Measurements from ENCODE around the gene FNDC8.
"Not testable (repeated sequence)": the region's sequence is repeated elsewhere in the genome, so short reads cannot be mapped to it uniquely, and the experiment has no call there.

Gene FNDC8

DNA sequence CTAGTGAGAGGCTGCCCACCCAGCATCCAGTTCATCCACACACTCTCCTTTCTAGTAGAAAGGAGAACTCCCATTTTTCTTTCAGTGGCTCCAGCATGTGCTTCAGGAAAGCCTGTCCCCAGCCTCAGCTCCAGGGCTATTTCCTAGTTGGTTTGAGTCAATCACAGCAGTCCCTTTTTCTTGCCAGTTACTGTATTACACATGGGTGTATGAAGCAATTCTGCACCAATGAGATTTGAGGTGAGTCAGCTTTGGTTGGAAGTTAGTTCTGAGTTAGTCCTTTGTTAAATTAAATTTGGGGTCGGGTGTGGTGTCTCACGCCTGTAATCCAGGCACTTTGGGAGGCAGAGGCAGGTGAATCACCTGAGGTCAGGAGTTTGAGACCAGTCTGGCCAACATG lies 26.5 kb upstream of the FNDC8 start:
- DNase-seq (ENCODE audit: low read depth in 2 of 2) = peak in 1 of 2 experiments; percentile 44

- no peak for DNase-seq (ENCODE audit: low read depth in 2 of 2)
These were observed 25.7 kb upstream of the FNDC8 start for GRCh38 chr17:35095741-35096140.

- DNase-seq (ENCODE audit: low read depth in 2 of 2) = no peak
These were observed 23.6 kb upstream of the FNDC8 start for GRCh38 chr17:35097776-35098175.

DNA sequence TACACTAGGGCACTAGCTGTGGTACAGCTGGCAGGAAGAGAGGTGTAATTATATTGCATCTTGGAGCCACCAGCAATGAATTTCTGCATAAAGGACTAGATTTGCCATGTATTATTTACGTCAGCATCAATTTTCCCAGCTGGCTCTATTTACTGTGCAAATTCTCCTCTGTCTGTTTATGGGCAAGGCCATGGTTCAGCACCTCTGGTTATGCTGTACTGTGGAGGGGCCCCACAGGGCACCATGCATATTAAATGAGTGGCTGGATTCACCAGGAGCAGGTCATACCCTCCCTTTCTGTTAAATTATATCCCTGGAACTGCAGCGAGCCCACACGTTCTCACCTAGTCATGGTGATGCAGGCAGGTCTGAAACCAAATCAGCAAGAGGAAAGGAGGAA lies 21.5 kb upstream of the FNDC8 start:
- no peak for DNase-seq (ENCODE audit: low read depth in 2 of 2)

GRCh38 chr17:35101036-35101435 lies 20.4 kb upstream of the FNDC8 start:
- no peak for DNase-seq (ENCODE audit: low read depth in 2 of 2)

DNA sequence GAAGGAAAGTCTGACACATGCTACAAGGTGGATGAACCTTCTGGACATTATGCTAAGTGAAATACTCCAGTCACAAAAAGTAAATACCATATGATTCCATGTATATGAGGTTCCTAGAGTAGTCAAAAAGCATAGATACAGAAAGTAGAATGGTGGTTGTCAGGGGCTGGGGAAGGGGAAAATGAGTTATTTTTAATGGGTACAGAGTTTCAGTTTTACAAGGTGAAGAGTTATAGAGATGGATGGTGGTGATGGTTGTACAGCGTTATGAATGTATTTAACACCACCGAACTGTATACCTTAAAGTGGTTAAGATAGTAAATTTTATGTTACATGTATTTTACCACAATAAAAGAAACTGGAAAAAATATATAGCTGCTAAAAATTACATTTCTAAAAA lies 19.7 kb upstream of the FNDC8 start:
- DNase-seq (ENCODE audit: low read depth in 2 of 2) = no peak

- DNase-seq (ENCODE audit: low read depth in 2 of 2) = no peak
These were observed 18.1 kb upstream of the FNDC8 start for GRCh38 chr17:35103271-35103670.

DNA sequence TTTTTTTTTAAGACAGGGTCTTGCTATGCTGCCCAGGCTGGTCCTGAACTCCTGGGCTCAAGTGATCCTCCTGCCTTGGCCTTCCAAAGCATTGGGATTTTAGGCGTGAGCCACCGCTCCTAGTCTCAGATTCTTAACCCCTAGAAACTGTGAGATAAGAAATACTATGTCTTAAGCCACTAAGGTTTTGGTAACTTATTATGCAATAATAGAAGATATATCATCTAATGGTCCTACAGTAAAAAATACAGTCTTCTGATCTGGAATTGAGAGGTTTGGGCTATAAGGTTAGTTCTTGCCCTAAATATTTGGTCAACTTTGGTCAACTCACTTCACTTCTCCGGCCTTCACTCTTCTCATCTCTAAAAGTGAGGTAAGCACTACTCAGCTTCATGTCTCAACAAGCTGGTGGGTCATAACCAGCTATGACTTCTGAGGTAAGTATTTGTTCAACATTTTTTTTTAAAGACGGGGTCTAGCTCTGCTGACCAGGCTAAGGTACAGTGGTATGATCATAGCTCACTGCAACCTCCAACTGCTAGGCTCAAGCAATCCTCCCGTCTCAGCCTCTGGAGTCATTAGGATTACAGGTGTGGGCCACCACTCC lies 16.5 kb upstream of the FNDC8 start:
- no peak for DNase-seq (ENCODE audit: low read depth in 2 of 2)

GRCh38 chr17:35110791-35111190 lies 10.6 kb upstream of the FNDC8 start:
- not testable (repeated sequence) for DNase-seq (ENCODE audit: low read depth in 2 of 2)

- DNase-seq (ENCODE audit: low read depth in 2 of 2) = no peak
These were observed 4.6 kb upstream of the FNDC8 start for GRCh38 chr17:35116845-35117244.

- no peak for DNase-seq (ENCODE audit: low read depth in 2 of 2)
These were observed 3.4 kb upstream of the FNDC8 start for GRCh38 chr17:35117984-35118383.

DNA sequence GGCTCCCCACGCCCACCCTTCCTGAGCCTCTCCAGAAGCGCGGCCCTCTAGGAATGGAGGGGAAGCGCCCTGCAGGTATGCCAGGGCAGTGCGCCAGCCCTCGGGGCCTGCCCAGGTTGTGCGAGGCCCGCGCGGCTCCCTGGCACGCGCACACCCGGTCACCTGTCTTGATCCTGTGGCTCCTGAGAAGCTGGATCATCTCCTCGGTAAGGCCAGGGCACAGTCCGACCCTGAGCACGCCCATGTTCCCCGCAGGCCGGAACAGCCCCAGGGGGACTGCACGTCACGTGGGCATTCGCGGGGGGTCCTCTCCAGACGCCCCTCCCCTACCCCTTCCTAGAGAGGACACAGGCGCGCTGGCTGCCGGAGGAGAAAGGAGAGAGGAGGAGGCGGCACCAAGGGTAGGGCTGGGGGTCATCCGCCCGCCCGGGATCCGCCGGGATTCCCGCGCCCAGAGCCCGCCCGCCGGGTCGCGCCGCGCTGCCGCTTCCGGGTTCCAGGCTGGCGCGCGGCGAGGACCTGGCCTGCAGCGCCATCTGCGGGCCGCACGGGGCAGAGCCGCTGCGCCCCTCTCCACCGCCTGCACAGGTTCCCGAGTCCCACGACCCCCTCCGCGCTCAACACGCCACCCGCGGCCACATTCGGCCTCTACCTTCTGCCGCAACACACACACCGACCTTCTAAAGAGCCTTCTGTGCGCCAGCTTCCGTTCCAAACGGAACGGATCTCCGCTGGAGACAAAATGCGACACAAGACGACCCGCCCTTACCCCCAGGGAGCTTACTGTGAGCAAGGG lies 1.8 kb upstream of the FNDC8 start, which contains the start of gene RAD51D:
TSS of gene RAD51D (minus strand) at position 491 of the 796 bp plus-strand sequence. CDS start at position 244, 247 bp downstream.
- DNase-seq (ENCODE audit: low read depth in 2 of 2) = peak in 1 of 2 experiments; percentile 27

GRCh38 chr17:35127751-35128514 lies 6.5 kb downstream of the FNDC8 start:
- DNase-seq (ENCODE audit: low read depth in 2 of 2) = peak; percentile 47 to 57

DNA sequence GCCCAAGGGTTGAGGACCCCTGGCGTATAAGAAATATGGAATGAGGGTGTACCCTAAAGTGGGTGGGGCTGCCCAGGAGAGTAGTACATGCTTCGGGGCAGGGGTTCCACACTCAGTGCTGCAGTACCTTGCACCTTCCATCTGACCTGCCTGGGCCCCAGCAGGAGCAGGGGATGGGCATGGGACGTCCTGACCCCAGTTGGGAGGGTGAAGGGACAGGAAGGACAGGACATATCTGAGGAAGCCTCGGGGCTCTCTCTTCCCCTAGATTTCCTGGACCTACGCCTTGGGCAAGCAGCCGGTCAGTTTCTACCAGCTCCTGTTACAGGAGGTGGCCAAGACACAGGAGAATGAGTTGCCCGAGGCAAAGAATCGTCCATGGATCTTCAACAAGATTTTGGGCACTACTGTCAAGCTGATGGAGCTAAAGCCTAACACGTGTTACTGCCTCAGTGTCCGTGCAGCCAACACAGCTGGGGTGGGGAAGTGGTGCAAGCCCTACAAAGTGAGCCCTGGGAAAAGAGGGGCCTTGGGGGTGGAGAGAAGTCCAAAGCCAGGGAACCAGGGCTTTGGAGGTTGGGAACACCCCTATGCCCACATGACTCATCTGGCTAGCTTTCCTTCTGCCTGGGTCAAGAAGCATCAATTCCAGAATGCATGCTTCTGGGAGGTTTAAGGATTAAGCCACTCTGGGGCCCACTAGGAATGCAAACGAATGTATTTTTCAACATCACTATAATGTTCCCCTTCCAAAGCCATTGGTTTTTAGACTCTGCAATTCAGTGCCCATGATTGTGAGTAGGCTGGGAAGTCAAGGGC lies 7.9 kb downstream of the FNDC8 start:
- DNase-seq (ENCODE audit: low read depth in 2 of 2) = no peak

DNA sequence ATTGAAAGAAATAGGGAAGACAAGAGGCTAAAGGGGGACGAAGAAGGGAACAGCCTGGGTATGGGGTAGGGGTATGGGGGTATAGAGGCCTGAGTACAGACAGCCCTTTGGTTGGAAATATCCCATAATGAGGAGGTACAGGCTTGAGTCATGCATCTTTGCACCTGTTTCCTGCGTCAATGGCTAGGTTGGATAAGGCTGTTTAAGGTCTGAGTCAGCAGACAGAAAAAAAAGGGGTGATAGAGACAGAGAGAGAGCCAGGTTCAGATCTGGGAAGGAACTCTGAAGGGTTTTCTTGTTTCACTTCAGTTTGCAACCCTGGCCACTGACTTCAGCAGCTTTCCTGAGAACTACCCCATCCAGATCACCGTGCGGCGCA lies 8.5 kb downstream of the FNDC8 start:
- no peak for DNase-seq (ENCODE audit: low read depth in 2 of 2)

DNA sequence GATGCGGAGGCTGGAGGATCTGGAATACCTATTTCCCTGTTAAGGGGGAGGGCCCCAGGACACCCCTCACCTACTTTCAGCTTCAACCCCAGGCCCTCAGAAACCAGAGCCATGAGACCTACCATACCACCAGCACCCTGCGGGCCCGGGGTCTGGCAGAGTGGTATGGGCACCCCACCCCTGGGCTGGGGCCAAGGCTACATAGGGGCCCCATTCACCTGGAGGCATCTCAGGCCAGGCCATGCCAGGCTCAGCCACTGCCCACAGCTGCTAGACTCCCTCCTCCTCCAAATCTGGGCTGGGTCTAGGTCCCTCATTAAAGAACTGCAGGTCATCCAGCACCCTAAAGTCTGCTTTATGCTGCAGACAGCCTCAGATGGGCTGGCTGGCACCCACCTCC lies 9.0 kb downstream of the FNDC8 start:
- no peak for DNase-seq (ENCODE audit: low read depth in 2 of 2)

- DNase-seq (ENCODE audit: low read depth in 2 of 2) = no peak
These were observed 10.7 kb downstream of the FNDC8 start for GRCh38 chr17:35132099-35132498.

- DNase-seq (ENCODE audit: low read depth in 2 of 2) = no peak
These were observed 11.6 kb downstream of the FNDC8 start for GRCh38 chr17:35132816-35133550.

- DNase-seq (ENCODE audit: low read depth in 2 of 2) = no peak
These were observed 13.9 kb downstream of the FNDC8 start for GRCh38 chr17:35135322-35135721.

- DNase-seq (ENCODE audit: low read depth in 2 of 2) = no peak
These were observed 16.8 kb downstream of the FNDC8 start for GRCh38 chr17:35138218-35138617.
